HL-60 (cell line): ENCODE measurements around the gene CLNK.

ENCODE experiments used
- CTCF ChIP-seq: IDR thresholded peaks from one replicate; pipeline ENCODE4 v1.5.1; 2011; ENCODE audit warnings: low read length, control low read depth, inconsistent platforms; ENCODE audit not compliant: insufficient read depth
- POLR2AphosphoS5 ChIP-seq: IDR thresholded peaks from 2 replicates; pipeline ENCODE4 v1.6.1; 2012; ENCODE audit warnings: low read depth

DNA sequence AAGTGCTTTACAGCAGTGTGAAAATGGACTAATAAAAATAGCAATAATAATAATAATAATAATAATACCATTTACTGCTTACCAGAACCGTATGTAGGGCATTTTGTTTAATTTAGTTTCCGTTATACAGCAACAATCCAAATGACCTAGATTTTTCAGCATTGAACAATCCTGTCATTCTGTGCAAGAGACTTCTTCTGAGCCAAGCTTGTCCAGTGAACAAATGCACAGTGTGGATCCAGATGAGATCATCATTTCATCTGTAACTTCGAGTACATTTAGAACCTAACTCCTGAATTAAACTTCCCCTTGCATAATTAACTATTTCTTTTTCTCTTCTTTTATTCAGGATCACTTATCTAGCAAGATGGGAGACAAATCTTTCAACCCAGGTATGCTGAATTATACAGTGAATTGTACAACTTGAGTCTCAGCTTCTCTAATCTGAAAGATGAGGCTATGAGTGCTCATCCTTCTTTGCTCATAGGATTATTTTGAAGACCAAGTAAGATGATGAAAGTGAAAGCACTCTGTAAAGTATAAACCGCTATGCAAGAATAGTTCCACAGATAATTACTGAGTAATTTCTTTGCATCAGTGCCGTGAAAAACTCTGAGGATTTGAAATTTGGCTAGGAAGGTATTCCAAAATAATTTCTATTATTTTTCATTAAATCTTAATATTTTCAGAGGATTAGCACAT is 6.6 kb downstream of the CLNK start:
- TF ChIP-seq CTCF (no peak), POLR2AphosphoS5 (no peak)
